ENCODE results near the gene SMOC2.

SMOC2 gene, protein sequence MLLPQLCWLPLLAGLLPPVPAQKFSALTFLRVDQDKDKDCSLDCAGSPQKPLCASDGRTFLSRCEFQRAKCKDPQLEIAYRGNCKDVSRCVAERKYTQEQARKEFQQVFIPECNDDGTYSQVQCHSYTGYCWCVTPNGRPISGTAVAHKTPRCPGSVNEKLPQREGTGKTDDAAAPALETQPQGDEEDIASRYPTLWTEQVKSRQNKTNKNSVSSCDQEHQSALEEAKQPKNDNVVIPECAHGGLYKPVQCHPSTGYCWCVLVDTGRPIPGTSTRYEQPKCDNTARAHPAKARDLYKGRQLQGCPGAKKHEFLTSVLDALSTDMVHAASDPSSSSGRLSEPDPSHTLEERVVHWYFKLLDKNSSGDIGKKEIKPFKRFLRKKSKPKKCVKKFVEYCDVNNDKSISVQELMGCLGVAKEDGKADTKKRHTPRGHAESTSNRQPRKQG

DNA sequence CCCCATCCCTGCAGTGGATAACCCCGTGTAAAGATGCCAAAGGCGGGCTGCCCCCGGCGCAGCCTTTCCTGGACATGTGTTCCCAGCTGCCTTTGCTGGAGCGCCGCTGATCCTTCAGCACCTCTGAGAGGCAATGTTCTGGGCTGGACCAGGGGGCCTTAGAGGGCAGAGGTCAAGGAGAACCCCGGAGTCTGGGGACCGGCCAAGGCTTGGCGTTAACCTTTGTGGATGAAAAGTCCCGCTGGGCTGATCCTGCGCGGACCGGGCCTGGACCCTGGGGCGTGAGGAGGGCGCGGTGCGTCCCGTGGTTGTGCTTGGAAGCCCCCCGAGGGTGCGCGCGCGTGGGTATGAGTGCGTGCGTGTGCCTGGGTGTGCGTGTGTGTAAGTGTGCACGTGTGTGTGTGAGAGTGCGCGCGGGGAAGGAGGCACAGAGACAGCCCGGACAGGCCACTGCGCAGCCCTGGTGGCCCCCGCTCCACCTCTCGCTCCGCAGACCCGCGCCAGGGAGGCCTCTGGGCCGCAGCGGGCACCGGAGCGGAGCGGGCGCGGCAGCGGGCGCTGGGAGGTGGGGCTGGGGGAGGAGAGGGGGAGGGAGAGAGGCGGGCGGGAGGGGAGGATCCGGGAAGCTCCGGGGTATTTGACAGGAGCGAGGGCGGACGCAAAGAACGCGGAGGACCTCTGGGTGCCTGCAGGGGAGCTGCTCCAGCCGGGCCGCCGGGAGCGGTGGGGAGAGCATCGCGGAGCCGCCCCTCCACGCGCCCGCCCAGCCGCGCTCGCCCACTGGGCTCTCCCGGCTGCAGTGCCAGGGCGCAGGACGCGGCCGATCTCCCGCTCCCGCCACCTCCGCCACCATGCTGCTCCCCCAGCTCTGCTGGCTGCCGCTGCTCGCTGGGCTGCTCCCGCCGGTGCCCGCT lies at the start of gene SMOC2:
Gene SMOC2 (plus strand): TSS at position 665 of the 914 bp plus-strand sequence. CDS start 187 bp downstream, at position 852.
- no peak for DNase-seq (ENCODE audit: low spot score)

DNA sequence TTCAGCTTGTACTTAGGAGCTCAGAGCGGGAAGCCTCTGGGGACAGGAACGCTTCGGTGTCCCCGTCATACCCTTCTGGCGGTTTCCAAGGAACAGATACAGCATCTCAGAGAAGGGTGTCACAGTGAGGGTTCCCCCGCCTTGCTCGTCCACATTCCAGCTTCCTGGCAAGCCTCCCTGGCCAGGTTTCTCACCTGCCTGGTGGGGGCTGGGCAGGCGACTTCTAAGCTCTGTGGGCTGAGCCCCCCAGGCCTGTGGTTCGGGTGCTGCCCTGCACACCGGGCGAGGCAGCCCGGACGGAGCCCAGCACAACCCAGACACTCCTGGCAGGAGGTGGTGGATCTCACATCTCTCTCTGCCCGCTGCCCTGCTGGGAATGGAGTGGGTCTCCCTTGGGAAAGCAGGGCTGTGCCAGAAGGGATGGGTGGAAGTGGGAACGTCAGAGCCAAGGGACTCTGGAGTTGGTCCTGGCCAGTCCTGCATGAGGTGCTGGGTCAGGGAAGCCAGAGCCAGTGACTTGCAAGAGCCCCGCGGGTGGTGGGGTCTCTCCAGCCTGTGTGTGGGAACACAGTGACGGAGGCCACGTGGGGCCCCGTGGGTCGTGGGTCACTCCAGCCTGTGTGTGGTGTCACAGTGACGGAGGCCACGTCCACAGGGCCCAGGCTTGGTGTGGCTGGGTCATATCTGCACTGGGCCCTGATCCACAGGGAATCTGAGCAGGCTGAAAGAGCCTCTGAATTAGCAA lies 47.7 kb upstream of the SMOC2 start:
- no peak for DNase-seq (ENCODE audit: low spot score)

DNA sequence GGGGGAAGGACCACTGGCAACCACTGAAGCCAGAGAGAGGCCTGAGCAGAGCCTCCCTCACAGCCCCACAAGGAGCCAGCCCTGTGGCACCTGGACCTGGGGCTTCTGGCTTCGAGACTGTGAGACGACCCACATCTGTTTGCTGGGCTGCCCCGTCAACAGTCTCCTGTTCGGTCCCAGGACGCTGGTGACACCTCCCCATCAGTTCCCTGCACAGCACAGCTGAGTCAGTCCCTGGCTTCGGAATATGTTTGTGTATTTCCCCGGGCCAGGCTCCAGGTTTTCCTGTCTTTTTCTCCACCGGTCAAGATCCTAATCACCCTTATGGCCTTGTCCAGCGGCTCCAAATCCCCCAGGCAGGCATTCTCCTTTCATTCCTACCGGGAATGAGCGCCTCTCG lies 46.4 kb upstream of the SMOC2 start:
- no peak for DNase-seq (ENCODE audit: low spot score)

DNA sequence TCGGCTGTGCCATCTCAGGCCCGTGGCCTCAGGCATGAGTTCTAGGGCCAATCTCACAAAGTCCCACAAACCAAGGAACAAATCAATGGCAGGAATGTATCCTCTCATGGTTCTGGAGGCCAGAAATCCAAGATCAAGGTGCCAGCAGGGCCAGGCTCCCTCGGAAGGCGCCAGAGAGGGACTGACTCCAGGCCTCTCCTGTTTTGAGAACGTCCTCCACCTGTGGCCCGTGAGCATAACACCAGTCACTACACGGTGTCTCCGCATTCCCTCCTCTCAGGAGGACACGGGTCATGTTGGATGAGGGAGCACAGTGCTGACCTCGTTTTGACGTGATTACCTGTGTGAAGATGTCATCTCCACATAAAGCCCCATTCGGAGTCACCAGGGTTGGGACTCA lies 45.0 kb upstream of the SMOC2 start:
- DNase-seq (ENCODE audit: low spot score): no peak

DNA sequence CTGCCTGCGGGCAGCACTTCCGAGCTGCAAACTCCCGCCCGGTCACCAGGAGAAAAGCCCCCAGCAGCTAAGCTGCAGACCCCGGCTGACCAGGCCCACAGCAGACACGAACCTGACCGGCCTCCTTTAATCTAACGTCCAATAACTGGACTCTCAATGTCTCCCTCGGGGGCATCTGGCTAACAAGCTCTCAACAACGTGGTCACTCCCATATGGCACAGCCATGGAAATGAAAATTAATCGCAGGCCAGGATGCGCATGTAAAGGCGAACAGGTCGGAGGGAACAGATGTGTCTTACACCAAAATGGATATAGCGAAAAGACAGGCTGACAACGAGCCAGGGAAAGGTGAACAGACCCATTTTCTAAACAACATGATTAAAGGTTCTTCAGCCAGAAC lies 44.4 kb upstream of the SMOC2 start:
- no peak for DNase-seq (ENCODE audit: low spot score)

DNA sequence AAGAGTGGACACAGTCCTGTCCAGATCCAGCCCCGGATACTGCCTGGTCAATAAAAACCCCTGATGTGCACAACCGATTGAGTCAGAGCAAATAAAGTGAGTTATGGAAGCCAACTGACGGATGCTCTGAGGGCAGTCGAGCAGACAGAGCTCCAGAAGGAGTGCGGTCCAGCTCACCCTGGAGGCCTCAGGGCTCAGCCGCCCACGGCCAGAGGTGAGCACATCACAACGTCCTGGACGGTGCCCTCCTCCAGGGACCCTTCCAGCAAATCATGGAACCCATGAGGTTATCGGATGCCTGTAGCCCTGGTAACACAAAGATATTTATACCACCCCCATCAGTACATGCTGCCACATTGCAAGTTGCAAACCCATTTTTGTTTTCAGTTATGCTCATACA lies 44.0 kb upstream of the SMOC2 start:
- DNase-seq (ENCODE audit: low spot score): no peak

DNA sequence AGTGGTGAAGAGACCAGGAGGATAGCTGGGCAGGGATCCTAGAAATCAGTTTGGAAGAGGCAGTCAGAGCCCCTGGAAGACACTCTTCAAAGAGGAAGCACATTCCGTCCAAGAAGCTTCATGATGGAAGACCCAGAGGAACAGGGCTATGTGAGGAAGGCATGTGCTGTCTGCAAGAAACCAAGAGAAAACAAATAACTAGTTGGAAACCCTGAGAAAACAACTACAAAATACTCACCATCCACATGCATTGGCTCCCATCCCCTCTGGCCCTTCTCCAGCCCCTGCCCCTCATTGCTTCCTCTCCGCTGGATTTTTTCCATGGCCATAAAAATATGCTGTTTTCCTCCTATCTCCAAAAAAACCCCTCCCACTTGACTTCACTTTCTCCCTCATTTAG lies 40.9 kb upstream of the SMOC2 start:
- DNase-seq (ENCODE audit: low spot score): peak; percentile 75

DNA sequence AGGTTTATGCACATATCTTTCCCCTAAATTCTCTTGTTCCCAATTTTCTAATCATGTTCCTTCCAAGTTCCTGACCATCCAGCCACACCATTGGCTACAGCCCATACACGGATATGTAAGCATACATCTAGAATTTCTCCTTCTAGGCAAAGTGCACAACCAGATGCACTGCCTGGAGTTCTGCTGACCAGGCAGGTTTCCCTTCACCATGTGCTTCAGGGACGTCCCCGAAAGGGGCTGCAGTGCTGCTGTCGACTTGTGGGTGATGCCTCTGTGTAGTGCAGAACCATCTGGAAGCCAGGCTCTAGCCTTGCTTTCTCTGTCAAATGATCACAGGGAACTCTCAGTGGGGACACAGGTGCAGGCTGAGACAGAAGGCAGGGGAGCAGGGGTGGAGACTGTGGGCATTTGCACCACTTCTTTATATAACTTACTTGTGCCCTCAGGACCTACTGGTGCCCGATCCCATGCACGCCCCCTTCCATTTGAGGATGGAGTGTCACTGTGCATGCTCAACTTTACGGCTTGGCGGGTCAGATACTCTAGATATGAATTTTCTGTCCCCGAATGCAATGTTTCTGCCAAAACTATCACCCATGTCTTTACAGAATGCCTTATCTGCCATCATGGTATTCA lies 37.5 kb upstream of the SMOC2 start:
- DNase-seq (ENCODE audit: low spot score): peak; percentile 26

DNA sequence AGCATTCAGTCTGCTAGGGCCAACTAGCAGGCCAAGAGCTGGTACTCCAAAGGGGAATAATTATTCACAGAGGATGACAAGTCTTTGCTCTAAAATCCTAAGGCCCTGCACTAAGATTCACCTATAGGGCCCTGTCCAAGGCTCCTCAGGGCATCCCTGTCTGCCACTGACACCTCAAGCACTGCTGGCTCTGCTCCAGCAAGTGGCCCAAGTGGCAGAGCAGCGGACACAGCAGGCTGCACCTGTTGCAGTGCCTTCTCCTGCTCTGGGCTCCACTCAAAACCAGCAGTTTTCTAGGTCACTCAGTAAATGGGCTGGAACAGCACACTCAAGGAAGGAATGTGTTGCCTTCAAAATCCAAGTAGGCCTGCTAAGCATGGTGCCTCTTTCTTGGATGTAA lies 36.4 kb upstream of the SMOC2 start:
- peak; percentile 37 for DNase-seq (ENCODE audit: low spot score)

DNA sequence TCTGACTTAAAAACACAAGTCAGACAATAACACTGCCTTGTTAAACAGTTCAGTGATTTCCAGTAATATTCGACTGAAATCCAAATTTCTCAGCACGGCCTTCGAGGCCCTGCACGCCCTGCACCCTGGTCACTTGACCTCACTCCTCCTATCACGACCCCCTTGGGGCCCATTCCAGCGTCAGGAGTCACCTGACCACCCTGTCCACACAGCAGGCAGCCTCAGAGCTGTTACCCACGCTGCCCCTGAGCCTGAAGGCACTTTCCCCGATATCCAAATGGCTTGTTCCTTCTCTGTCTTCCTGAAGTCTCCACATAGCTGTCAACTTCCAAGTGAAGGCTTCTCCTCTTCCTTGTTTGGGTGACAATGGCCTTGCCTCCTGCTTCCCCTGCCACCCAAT lies 33.1 kb upstream of the SMOC2 start:
- DNase-seq (ENCODE audit: low spot score): peak; percentile 36

DNA sequence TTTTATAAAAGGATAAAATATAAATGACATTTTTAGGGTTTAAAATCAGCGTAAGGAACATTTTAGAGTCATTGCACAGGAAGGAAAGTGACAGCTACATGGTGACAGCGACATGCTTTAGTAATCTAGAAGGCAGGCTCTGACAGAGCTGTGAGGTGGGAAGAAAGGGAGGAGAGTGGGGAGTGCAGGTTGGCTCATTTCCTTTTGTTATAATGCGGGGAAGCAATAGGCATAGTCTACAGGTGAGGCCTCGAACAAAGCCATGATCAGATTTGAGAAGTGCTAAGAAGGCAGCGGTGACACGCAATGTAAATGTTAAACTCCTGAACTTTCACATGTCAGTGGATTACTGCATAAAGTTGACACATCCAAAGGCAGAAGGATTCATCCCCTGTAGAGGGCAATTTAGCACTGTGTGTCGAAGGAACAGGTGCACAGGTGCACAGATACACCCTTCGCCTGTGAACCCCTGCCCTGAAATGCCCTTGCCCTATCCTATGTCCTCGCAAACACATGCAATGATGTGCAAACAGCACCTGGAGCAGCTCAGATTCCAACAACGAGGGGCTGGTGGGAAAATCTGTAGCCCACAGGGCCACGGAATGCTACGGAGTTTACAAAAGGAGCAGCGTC lies 32.4 kb upstream of the SMOC2 start:
- no peak for DNase-seq (ENCODE audit: low spot score)

DNA sequence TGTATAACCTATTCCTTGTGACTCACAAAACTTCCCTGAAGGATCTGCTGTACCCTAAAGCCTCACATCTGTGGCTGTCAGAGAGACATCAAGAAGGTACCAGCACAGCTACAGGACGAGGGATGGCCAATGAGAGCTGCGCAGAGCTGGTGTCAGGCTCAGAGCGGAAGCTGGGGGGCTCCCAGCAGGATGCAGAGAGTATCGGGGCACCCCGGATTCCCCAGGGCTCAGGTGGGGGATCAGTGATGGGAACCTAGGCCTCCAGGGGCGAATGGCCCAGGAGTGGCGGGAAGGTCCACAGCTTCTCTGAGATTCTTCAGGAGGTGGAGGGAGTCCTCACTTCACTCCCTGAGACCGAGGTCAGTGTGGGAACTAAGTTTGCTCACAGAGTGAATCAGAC lies 30.9 kb upstream of the SMOC2 start:
- DNase-seq (ENCODE audit: low spot score): peak; percentile 42

DNA sequence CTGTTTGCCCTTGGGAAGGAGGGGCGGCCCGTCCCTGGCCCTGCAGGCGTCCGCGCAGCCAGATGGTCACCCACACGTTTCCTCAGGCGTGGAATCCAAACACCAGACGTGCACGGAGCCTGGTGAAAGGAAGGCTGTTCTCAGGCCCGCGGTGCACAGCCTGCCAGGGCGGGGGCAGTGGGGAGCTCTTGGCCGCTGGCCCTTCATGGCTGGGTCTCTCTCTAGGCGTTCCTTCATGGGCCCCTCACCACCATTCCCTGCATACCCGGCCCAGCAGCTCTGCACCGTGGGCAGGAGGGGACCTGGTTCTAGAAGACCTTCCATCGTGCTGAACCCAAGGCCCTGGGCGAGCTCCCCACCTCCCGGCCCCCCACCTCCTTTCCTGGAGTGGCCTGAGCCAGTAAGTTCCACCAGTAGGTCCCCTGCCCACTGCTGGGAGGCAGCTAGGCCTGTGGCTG lies 30.4 kb upstream of the SMOC2 start:
- peak; percentile 44 for DNase-seq (ENCODE audit: low spot score)

DNA sequence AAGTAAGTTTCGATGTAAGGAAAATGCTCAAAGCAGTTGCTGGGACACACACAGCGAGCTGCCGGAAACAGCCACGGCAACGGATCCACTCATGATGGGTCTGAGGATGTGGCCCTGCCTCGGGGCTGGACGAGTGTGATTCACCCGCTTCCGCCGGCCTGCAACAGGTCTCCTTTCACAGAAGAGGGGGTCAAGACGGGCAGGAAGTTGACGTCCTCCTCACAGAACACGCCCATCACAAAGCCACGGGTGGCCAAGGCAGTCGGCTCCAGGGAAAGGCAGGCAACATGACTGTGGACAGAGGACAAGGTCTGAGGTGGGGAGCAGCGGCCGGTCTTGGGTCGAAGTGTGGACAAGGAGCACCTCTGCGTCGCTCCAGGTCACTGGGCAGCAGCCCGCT lies 29.9 kb upstream of the SMOC2 start:
- DNase-seq (ENCODE audit: low spot score): peak; percentile 41

DNA sequence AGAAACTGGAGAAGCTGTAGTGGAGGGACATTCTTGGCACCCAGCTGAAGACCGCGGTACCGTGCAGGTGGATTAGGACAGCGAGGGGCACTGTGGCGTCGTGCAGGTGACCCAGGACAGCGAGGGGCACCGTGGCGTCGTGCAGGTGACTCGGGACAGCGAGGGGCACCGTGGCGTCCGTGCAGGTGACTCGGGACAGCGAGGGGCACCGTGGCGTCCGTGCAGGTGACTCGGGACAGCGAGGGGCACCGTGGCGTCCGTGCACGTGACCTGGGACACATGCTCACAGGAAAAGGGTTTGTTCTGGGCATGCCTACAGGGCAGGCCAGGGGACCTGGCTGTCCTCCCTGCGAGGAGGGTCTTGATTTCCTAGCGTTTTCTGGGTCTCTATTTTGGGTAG lies 29.2 kb upstream of the SMOC2 start:
- DNase-seq (ENCODE audit: low spot score): peak; percentile 37

DNA sequence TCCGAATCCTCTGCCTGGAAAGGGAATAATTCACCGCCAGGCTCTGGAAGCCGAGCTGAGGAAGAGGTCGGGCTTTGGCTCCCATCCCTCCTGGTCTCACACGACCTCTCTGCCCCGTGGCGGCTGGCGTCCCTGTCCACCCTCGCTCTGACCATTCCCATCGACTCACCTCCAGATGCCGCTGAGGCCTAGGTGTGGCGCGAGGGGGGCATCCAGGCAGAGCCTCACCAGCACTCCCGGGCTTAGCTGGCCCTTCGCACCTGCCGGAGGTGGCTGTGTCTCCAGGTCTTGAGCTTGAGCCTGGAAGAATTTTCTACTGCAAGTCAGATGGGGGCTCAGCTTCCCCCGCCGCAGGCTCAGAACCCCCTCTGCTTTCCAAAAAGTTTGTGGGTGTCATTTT lies 28.5 kb upstream of the SMOC2 start:
- DNase-seq (ENCODE audit: low spot score): no peak

DNA sequence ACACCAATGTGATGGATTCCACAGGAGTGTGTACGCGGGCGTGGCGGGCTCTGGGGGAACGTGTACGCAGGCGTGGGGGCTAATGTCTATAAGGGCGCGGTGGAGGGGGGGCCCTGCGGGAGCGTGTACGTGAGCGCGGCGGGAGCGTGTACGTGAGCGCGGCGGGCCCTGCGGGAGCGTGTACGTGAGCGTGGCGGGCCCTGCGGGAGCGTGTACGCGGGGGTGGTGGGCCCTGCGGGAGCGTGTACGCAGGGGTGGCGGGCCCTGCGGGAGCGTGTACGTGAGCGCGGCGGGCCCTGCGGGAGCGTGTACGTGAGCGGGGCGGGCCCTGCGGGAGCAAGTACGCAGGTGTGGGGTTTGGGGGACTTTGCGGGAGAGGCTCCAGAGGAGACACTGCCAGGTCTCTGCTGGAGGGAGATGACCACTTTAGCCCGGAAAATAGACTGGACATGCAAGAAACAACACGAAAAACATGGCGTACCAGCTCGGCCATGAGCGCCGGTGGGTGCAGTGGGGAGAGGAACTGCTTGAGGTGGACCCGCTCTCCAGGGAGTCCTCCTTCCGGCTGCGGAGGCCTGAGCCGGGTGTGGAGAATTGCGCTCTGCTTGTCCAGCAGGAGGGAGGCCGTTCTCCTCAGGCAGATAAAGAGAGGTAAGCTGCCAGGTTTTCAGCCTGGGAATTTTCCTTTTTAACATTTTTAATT lies 27.8 kb upstream of the SMOC2 start:
- DNase-seq (ENCODE audit: low spot score): no peak

DNA sequence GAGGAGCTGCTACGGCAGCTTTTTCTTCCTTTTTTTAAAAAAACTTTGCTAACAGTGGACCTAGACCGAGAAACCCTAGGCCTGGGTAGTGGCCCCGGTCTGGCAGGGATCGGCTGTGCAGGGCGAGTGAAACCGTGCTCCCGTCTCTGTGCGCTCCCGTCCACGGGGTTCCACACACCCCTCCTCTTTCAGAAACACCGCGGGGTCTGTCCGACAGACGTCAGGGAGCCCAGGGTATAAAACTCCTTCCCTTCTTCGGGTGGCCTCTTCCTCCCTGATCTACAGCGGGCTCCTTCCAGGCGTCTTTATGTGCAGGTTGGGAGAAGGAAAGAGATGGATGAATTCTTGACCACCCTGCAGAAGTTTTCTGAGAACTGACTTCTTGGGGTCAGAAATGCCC lies 27.1 kb upstream of the SMOC2 start:
- no peak for DNase-seq (ENCODE audit: low spot score)

DNA sequence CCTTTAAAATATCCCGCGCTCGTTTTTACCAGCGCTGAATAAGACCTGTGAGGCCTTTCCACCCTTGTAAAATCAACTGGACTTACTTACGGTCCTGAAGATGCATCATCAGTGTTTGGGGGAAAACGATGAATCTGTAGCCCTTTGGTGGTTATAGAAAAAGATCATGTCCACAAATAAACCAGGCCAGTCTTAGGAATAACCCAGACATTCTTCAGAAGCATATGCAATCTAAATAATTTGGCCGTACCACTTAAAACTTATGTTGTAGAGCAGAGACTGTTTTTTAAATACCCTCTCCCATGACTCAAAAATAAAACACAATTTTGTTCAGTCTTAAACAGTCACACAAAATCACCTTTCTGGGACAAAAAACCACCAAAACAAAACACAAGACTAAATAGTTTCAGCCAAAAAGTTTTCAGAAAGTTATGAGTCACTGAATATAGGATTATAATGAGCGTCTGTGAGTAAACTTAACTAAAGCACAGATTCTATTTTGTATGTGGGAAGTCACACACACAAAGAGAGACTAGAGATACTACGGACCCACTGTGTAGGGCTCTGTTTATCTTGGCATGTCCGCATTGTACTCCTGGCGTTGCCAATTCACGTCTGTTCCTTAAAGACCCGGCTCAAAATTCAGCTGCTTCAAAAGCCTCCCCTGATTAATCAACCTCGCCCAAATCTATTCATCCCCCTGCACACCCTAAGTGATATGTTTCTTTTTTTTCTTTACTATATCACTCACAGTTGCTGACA lies 26.5 kb upstream of the SMOC2 start:
- no peak for DNase-seq (ENCODE audit: low spot score)
